Hematopoietic multipotent progenitor cell (in vitro differentiated cells): ENCODE results near the gene CD40LG. TPM values are rescaled to one million over a fixed set of nuclear protein-coding genes. Genes with fewer than 3 reads are reported as not detected.

Source experiments
- DNase-seq, 3 donors: peaks; one replicate each; pipeline ENCODE4 v3.0.0-alpha.2; 2011 to 2015; ENCODE audit warnings: low read depth in 2 of 3, low spot score in 2 of 3
- total RNA-seq: library from RNA; depleted of rRNA; stranded (reverse); fragments of >200 nt; gene quantifications from one replicate; pipeline ENCODE4 v1.2.3, GENCODE V29; 2012

The CD40LG gene
- total RNA-seq, 1 donor = 0.54 TPM

GRCh38 chrX:136646602-136647239, 1.2 kb upstream of the CD40LG start:
- no peak for DNase-seq

DNA sequence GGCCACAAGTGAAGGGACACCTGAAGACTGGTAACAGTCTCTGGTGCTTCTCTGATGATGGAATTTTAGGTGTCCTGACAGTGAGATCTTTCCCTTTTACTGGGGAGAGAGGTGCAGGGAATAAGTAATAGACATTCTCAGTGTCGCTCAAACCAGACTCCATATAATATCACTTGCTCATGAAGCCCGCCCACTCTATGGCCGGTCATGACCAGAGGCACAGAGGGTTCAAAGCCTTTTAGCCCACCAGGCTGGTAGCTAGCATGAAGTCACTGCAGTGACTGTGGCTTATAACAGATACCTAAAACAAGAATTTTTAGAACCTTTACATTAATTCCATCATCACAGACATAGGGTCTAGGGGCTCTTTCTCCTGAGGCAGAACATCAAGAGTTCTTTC, 2.9 kb downstream of the CD40LG start:
- no peak for DNase-seq

GRCh38 chrX:136652822-136653723, 5.1 kb downstream of the CD40LG start:
- DNase-seq = no peak

- DNase-seq = no peak
Measured at GRCh38 chrX:136656361-136656964, 8.5 kb downstream of the CD40LG start.

GRCh38 chrX:136658151-136658550, 10.2 kb downstream of the CD40LG start:
- DNase-seq = no peak

- no peak for DNase-seq
Measured at GRCh38 chrX:136659174-136659573, 11.2 kb downstream of the CD40LG start.

GRCh38 chrX:136660896-136661295, 12.9 kb downstream of the CD40LG start:
- DNase-seq = no peak

GRCh38 chrX:136662104-136662503, 14.1 kb downstream of the CD40LG start:
- no peak for DNase-seq

- DNase-seq = no peak
Measured at GRCh38 chrX:136662976-136663375, 15.0 kb downstream of the CD40LG start.

GRCh38 chrX:136665258-136665900, 17.4 kb downstream of the CD40LG start:
- no peak for DNase-seq

DNA sequence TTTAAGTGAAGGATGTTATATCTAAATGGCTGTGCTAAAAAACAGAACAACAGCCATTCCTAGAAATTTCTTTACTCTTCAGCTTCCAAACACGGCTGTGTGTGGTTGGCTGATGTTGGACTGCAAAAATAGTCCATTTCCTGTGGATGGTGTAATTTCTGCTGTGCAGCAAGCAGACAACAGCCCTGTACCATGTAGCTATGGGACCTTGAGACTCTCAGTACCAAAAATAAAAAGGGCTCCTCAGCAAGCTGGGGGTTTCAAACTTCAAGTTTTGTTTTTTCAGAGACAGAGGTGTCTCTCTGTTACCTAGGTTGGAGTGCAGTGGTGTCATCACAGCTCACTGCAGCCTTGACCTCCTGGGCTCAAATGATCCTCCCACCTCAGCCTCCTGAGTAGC, 18.1 kb downstream of the CD40LG start:
- no peak for DNase-seq

GRCh38 chrX:136667446-136668168, 19.6 kb downstream of the CD40LG start:
- no peak for DNase-seq

GRCh38 chrX:136671006-136671610, 23.1 kb downstream of the CD40LG start:
- DNase-seq = no peak

DNA sequence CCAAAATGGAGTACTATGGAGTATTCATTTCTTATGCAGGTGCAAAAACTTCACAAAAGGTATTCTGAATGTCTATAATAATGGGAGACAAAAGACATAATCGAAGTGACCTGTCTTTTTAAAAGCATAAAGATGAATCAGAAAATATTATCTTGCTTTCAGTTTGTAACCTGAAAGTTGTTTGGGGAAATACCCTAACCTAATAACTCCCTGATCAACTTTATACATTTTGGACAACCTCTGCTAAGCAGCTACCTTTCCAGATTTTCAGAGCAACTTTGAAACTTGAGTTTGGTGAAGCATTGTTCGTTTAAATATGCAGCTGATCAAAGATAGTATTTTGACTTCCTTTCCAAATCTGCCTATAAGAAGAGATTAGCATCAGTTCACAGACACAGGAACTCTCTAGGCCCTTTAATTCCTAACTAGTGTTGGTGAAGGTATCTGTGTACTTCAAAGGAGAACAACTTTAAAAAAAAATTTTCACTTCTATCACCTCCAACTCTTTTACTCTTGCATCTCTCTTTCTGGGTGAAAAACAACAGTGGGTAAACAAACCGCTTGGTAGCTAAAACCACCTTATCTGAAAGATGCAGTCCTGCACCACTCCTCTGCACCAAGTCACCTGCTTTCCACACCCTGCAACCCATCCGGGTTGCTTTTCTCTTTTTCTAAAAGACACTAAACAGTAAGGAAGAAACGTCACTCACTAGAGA, 26.5 kb downstream of the CD40LG start:
- no peak for DNase-seq

GRCh38 chrX:136679531-136679930, 31.6 kb downstream of the CD40LG start:
- DNase-seq = no peak

GRCh38 chrX:136684120-136684519, 36.2 kb downstream of the CD40LG start:
- no peak for DNase-seq

DNA sequence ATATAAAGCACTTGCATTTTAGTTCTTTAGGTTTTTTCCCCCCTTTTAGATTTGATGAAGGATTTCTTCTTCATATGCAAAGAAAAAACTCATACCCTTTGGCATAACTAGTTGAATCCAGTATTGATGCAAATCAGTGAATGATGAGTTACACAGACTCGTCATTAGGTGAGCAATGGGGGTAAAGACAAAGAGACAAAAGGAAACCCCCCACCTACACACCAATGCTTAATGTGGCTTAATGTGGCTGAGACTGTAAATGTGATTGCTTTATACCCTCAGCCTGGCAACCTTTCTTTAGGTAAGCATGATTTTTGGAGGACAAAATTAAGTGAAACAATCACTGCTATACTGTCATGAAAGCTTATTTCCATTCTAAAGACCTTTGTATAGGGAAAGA, 39.5 kb downstream of the CD40LG start:
- no peak for DNase-seq

DNA sequence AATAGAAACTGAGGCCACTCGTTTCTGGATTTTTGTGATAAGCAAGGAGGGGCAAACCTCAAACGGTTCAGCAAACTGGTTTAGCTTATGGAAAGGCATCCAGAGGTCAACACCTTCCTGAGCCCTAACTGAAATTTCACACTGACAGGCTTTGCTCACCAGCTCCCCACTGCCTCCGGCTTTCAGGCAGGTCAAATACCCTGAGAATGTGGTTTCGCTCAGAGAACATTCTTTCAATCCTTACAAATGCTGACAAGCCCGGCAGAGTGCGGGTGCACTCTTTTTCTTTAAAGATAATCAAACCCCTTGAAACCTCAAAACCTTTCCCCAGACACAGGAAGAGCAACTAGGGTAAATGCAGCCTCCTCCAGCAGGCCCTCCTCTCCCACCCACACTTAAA, 41.5 kb downstream of the CD40LG start:
- no peak for DNase-seq

- DNase-seq = no peak
Measured at GRCh38 chrX:136691028-136691809, 43.3 kb downstream of the CD40LG start.
